ENCODE data around the gene RAB11FIP4.

- TF ChIP-seq, protein P1, sequence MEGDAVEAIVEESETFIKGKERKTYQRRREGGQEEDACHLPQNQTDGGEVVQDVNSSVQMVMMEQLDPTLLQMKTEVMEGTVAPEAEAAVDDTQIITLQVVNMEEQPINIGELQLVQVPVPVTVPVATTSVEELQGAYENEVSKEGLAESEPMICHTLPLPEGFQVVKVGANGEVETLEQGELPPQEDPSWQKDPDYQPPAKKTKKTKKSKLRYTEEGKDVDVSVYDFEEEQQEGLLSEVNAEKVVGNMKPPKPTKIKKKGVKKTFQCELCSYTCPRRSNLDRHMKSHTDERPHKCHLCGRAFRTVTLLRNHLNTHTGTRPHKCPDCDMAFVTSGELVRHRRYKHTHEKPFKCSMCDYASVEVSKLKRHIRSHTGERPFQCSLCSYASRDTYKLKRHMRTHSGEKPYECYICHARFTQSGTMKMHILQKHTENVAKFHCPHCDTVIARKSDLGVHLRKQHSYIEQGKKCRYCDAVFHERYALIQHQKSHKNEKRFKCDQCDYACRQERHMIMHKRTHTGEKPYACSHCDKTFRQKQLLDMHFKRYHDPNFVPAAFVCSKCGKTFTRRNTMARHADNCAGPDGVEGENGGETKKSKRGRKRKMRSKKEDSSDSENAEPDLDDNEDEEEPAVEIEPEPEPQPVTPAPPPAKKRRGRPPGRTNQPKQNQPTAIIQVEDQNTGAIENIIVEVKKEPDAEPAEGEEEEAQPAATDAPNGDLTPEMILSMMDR (IDR thresholded peaks at IDR 0.05 in 2 of 3, conservative IDR thresholded peaks at IDR 0.05 in 1 of 3; ENCODE audit: borderline replicate concordance in 1 of 3, insufficient read depth in 1 of 3, low read depth in 2 of 3, low read length in 2 of 3), result no peak
- TF ChIP-seq, protein P2, sequence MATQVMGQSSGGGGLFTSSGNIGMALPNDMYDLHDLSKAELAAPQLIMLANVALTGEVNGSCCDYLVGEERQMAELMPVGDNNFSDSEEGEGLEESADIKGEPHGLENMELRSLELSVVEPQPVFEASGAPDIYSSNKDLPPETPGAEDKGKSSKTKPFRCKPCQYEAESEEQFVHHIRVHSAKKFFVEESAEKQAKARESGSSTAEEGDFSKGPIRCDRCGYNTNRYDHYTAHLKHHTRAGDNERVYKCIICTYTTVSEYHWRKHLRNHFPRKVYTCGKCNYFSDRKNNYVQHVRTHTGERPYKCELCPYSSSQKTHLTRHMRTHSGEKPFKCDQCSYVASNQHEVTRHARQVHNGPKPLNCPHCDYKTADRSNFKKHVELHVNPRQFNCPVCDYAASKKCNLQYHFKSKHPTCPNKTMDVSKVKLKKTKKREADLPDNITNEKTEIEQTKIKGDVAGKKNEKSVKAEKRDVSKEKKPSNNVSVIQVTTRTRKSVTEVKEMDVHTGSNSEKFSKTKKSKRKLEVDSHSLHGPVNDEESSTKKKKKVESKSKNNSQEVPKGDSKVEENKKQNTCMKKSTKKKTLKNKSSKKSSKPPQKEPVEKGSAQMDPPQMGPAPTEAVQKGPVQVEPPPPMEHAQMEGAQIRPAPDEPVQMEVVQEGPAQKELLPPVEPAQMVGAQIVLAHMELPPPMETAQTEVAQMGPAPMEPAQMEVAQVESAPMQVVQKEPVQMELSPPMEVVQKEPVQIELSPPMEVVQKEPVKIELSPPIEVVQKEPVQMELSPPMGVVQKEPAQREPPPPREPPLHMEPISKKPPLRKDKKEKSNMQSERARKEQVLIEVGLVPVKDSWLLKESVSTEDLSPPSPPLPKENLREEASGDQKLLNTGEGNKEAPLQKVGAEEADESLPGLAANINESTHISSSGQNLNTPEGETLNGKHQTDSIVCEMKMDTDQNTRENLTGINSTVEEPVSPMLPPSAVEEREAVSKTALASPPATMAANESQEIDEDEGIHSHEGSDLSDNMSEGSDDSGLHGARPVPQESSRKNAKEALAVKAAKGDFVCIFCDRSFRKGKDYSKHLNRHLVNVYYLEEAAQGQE (IDR thresholded peaks at IDR 0.05; ENCODE audit: low read depth), result no peak
- TF ChIP-seq SP1 (IDR thresholded peaks at IDR 0.05; ENCODE audit: low read depth) (no peak), POLR2A (IDR thresholded peaks at IDR 0.05; ENCODE audit: borderline replicate concordance, extremely low read depth, insufficient read depth, insufficient read length) (no peak), ZNF274 (IDR thresholded peaks at IDR 0.05; ENCODE audit: low read depth, low read length) (no peak), POLR2AphosphoS5 (IDR thresholded peaks at IDR 0.05; ENCODE audit: low read depth, low read length) (no peak), RAD21 (IDR thresholded peaks at IDR 0.05; ENCODE audit: low read depth) (no peak), EZH2phosphoT487 (IDR thresholded peaks at IDR 0.05; ENCODE audit: borderline replicate concordance) (no peak)
Measured at GRCh38 chr17:31428111-31428510, 36.6 kb downstream of the RAB11FIP4 start.

Data from HCT116 (cell line).